Right hindlimb (tissue), 1 donor: ENCODE results near the gene UBA3.

Experiments
- DNase-seq: peaks from one replicate; pipeline ENCODE4 v3.0.0-alpha.2; 2018

UBA3 gene

GRCh38 chr3:69097407-69098086, 17.4 kb upstream of the UBA3 start:
- DNase-seq: no peak

- no peak for DNase-seq
Measured at GRCh38 chr3:69096299-69096698, 16.1 kb upstream of the UBA3 start.

- DNase-seq: no peak
Measured at GRCh38 chr3:69095636-69096035, 15.5 kb upstream of the UBA3 start.

GRCh38 chr3:69094467-69095205, 14.5 kb upstream of the UBA3 start:
- DNase-seq: no peak

- no peak for DNase-seq
Measured at GRCh38 chr3:69092030-69092516, 11.9 kb upstream of the UBA3 start.

GRCh38 chr3:69091389-69092029, 11.3 kb upstream of the UBA3 start:
- DNase-seq: no peak

- no peak for DNase-seq
Measured at GRCh38 chr3:69090021-69090420, 9.9 kb upstream of the UBA3 start.

GRCh38 chr3:69088063-69088462, 7.9 kb upstream of the UBA3 start:
- no peak for DNase-seq

- DNase-seq: no peak
Measured at GRCh38 chr3:69087030-69087791, 7.0 kb upstream of the UBA3 start.

GRCh38 chr3:69085833-69086722, 5.9 kb upstream of the UBA3 start:
- peak; percentile 82 for DNase-seq

- no peak for DNase-seq
Measured at GRCh38 chr3:69085168-69085832, 5.1 kb upstream of the UBA3 start.

GRCh38 chr3:69084326-69085167, 4.4 kb upstream of the UBA3 start, which contains the start of gene ARL6IP5:
TSS of gene ARL6IP5 (plus strand) at chr3:69084937. CDS start at chr3:69085048, 111 bp downstream.
- peak; percentile 95 for DNase-seq

GRCh38 chr3:69082805-69083204, 2.6 kb upstream of the UBA3 start:
- no peak for DNase-seq

GRCh38 chr3:69082361-69082760, 2.2 kb upstream of the UBA3 start:
- no peak for DNase-seq

GRCh38 chr3:69081583-69082262, 1.6 kb upstream of the UBA3 start:
- DNase-seq: no peak

GRCh38 chr3:69079269-69080159, 651 bp downstream of the UBA3 start:
- DNase-seq: no peak

GRCh38 chr3:69072928-69073327, 7.2 kb downstream of the UBA3 start:
- no peak for DNase-seq

- no peak for DNase-seq
Measured at GRCh38 chr3:69066121-69066520, 14.0 kb downstream of the UBA3 start.
